Activated T-helper 9 cell treated with anti-CD3 and anti-CD28 coated beads, Interleukin-2, amount 50 U/mL, for 16 hours (primary cell): ENCODE data around the gene RAD18.

ENCODE experiments used
- DNase-seq: peaks from one replicate; pipeline ENCODE4 v3.0.0-alpha.2; 2020; ENCODE audit warnings: low read depth

Gene RAD18

DNA sequence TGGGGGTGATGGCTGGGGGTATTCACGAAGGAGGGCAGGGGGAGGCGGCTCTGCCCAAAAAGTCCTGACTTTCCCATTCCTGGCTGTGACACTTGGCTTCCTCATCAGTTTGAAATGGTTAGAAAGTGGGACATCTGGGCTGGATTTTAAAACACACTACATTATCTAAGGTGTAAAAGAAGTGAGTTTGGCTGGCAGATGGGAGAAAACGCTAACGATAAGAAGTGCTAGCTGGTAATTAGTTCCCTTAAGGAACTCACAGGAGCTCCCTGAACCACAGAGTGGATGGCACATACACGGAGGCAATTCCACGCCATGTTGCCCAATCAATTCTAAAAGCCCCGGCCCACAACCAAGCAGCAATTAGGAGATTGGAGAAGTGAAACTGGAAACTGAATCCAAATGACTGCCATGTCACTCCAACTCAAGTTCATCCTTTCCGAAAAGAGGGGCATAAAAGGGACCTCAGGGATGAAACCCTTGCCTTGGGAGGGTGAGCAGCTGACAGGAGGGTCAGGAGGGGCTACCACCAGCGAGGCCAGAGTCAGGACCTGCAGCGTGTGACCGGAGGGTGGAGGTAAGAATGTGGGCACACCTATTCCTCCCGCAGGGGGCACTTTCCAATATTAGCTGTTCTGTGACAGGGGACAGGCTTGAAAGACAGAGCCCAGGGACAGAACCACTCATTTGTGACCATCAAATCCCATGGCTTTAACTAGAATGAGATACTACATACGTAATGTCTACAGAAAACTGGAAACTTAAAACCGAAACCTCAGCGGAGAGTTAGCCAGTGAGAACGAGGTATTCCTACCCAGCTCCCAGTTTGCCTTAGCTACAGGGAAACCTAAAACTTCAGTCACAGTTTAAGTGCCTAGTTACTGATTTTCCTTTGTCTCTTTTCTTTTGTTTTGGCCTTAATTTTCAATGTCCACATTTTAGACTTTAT is 98.6 kb downstream of the RAD18 start:
- DNase-seq, result no peak

DNA sequence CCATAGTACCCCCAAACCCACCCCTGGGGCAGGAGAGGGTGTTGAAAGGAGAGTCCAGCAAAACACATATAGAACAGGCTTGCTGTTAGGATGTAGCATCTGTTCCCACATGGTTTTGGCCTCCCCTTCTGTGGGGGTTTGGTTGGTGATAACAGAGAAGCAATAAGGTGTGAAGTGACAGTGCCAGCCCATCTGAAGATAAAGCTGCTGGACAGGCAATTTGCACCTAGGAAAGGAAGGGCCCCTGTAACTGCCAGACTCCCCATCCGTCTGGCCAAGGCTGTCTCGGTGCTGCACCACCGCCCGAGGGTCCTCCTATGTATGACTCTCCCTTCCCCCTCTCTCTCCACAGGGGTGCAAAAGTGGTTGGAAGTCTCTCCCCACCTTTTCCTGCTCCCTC is 99.4 kb downstream of the RAD18 start:
- DNase-seq, result no peak

DNA sequence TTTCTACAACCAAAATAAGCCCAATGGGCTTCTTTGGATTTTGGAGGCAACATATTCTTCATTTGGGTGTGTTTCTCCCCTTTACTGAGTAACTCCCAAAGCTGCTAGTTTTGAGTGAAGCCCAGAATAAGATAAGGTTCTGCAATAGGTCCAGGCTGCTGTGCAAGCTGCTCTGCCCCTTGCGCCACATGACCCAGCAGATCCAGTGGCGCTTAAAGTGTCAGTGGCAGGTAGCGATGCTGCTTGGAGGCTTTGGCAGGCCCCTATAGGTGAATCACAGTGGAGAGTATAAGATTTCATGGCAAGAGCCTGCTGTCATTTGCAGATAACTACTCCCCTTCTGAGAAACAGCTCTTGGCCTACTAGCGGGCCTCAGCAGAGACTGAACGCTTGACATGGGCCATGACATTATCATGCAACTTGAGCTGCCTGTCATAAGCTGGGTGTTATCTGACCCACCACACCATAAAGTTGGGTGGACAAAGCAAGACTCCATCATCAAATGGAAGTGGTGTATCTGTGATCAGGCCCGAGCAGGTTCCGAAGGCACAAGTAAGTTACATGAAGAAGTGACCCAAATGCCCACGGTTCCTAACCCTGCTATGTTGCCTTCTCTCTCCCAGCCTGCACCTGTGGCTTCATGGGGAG is 105.4 kb downstream of the RAD18 start:
- no peak for DNase-seq

DNA sequence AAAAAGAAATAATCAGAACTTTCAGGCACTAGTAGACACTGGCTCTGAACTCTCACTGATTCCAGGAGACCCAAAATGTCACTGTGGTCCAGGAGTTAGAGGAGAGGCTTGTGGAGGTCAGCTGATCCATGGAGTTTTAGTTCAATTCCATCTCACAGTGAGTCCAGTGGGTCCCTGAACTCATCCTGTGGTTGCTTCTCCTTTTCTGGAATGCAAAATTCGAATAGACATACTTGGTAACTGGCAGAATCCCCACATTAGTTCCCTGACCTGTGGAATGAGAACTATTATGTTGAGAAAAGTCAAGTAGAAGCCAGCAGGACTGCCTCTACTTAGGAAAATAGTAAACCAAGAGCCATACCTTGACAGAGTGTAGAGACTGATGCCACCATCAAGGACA is 106.6 kb downstream of the RAD18 start:
- DNase-seq, result no peak

DNA sequence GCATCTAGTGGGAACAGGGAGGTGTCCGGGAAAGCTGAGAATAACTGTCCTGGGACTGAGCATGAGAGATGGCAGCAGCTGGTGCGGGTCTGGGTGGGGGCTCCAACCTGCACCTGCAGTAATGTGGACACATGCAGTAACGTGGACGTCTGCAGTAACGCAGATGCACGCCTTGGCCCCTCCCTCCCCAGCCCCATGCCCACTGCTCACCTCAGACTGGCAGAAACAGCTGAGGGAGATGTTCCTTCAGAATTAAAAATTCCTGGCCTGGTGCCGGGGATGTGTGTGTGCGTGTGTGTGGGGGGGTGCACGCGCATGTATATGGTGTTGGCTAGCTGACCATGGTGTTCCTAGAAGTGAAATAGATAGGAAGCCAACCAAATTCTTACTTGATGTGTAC is 107.2 kb downstream of the RAD18 start:
- no peak for DNase-seq

DNA sequence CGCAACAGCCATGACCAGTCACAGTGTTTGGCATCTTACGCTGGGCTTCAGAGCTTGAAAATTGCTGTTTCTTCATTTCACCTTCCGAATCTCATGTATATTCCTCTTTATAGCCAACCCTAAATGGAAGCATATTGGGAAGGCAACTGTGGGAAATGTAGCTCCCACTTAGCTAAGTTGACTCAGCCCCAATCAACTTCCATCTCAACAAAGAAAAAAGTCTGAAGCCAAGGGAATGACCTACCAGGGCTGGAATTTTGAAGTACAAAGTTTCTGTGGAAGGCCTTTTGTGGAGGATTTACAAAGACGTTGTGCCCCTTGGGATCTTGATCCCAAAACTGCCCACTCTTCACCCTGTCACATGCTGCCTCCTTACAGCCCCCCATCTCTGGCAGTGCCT is 108.6 kb downstream of the RAD18 start:
- no peak for DNase-seq

DNA sequence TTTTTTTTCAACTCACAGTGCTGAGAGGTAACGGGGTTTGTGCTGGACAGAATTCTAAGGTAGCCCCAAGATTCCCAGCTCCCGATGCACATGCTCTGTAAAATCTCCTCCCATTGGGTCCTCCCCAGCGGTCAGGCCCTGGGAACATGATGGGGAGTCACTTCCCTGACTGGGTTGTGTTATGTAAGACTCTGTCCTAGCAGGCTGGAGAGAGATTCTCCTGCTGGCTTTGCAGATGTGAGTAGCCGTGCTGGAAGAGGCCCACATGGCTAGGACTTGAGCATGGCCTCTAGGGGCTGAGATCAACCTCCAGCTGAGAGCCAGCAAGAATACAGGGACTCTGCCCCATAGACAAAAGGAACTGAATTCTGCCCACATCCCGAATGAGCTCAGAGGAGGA is 110.2 kb downstream of the RAD18 start:
- DNase-seq, result no peak

DNA sequence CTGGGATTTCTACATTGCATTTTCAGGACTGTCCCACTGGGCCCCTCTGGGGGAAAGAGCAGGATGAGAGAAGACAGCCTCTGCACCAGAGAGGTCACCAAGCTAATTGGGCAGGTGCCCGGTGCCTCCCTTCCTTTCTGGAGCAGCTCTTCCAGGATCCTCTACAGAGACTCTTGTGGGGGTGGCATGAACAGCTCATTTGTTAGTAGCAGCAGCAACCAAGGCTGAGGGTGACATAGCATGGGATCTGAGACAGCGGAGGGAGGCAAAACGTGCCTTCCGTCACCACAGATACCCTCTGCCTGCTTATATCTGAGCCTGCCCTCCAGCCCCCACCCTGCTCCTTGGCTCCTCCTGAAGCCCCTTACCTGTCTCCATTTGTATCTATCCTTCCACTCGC is 110.8 kb downstream of the RAD18 start:
- no peak for DNase-seq

DNA sequence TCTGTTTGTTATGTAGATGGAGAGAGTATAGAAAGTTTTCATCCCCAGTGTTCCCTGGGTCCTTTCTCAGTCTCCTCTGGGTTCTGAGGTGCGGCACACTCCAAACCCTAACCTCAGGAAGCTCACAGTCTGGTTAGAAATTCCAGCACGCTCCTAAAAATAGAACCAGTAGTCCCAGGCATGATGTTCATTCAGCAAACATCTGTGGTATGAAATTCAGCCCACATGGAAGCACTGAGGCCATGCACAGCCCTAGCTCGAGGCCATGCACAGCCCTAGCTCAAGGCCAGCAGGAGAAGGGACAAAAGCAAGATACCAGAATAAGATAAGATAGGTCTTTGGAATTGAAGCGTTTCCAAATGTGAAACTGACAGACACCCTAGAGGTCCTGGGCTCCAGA is 111.6 kb downstream of the RAD18 start:
- DNase-seq, result no peak

DNA sequence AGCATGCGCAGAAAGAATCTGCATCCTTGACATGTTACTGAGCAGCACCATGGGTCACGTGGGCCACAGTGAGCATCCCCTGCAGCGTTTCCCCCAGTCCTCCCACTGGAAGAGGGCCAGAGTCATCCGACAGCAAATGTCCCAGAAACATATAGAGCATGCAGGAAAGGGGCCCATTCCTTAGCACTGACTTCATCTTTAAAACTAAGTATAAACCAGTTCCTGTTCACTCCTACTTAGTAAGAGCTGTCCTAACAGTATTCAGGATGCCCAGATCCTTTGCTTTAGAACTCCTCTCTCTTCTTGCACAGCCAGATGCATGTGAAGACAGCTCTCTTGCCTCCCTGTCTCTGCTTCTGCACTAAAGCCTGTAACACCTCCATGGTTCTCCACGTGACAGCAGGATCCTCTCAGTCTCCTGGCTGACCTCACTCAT is 114.6 kb downstream of the RAD18 start:
- no peak for DNase-seq

DNA sequence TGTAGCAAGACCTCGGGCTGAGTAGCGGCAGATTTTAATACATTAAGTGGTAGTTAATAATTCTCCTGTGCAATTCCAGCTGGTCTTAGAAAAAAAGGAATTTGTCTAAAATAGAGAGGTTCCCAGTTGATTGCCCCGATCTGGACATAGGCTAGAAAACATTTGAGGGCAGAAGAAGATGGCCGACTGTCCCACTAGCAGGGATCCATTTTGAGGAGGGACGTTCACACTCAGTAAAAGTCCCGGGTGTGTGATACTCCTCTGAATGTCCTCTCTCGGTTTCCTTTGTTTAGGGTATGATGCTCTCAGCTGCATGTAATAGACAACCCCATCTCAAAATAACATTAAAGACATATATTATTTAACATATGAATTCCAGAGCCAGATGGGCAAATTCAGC is 116.0 kb downstream of the RAD18 start:
- no peak for DNase-seq

DNA sequence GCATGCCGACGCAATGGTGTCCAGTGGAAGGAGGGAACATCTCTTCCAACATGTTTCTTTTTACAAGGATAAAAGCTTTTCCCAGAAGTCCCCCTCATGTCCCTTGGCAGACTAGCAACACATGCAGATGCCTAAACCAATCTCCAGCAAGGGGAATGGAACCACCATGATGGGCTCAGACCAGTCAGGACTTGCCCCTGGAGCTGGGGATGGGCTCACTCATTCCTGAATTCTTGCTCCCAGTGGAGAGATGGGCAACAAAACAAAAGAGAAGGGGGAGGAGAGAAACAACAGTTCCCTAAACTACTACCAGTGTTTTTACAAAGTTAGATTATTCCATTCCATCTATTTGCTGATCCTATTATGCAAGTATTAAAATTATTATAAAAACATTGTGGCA is 117.1 kb downstream of the RAD18 start:
- no peak for DNase-seq

DNA sequence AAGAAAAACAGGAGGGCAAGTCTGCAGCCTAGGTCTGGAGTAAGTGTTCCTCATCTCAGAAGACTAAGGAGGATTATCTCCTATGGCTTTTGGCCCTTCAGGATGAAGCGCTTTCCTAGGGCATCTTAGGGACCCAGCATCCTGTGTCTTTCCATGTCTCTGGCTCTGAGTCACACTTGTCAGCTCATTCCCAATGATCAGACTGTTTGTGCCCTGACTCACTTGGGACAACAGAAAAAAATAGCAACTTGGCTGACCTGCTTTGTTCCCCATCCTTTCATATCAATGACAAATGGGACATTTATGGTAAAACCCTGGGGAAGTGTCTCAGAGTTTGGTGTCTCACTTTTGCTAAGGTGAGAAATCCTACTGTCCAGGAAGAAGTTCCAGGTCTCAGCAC is 117.6 kb downstream of the RAD18 start:
- no peak for DNase-seq

DNA sequence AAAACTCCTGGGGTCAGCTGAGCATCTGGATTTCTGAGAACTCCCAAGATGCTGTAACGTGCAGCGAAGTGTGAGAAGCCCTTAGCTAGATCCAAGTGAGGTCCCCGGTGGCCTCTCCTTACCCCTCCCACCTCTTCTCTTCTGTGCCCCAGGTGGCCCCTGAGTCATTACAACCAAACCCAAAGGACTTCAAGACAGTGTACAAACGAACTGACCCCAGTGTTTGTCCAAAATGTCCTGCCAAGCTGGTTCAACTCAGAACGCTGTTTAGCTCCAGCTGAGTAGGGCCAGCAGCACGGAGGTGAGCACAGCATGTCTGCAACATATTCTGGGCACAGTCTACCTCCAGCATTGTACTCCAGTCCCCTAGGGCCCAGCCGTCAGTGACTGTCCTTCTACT is 119.9 kb downstream of the RAD18 start:
- DNase-seq, result no peak

DNA sequence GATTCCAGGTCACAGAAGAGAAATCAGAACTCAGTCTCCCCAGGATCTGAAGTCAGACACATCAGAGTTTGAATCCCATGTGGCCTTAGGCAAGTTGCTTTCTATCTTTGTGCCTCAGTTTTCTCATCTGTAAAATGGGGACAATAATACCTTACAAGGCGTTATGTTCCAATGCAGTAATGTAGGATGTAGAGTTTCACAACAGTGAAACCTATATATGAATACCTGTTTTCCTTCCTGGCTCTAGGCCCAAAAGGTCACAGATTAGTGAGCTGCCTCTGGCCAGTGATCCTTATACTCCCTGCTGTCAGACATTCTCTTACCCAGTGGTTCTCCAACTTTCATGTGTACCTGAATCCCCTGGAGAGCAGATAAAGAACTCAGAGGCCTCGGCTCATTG is 121.0 kb downstream of the RAD18 start:
- DNase-seq, result no peak

DNA sequence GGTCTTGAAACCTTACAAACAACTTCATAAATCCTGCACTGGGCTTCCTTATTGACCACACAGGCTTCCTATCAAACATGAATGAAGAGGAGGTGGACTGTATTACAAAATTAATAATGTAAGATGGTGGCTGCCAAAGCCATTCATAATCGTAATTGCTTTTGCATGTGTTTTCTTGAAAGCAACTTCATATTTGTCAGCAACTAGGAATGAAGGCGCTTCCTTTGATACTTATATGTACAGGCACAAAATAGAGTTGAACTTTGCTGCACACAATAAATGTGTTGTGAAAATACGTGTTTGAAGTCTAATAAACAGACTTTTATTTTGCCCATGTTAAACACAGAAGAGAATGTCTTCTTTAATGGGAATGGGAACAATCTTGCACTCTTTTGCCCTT is 121.8 kb downstream of the RAD18 start:
- DNase-seq, result no peak

DNA sequence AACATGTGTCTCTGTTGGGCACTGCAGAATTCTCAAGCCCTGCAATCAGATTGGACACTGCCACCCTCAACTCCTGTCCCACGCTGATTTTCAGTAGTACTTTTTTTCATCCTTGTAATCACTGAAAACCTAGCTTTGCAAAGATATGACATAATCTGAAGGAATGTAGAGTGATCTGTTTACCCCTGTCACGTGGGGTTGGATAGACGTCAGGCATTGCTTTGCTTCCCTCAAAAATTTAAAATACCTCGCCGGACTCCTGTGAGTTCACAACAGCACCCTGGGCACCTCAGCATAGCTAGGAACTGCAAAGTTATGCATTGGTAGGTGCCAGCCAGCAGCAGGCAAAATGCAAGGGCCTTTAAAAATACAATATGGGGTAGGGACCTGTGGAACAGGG is 122.7 kb downstream of the RAD18 start:
- no peak for DNase-seq

DNA sequence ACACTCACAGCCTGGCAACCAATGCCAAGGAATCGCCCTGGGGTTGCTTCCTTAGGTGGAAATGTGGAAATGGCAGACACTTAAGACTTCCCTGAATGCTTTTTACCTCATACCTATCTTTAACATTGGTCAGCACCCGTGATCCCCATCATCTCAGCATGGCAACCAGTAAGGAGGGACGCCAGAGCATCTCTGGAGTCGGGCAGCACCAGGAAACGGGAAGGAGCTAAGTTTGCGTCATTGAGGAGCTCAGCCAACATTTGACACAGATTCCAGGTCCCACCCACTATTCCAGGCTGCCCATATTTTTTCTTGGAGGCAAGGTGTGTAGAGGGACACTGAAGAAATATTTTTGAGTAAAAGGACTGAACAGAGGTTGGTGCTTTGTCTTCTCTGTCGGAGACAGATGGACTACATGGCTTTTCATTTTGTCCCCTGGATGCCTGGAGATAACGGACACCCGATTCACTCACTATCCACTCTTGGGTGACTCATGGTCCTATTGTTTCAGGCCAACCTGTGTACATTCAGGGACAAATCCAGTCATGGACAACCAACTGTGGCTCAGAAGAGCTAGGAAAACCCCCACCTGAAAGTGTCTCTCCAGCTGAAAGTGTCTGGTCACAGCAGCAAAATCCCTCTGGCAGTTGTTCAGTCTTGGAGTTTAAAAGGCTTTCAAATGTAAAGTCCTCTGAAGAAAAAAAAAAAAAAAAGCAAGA is 123.5 kb downstream of the RAD18 start:
- DNase-seq, result no peak

DNA sequence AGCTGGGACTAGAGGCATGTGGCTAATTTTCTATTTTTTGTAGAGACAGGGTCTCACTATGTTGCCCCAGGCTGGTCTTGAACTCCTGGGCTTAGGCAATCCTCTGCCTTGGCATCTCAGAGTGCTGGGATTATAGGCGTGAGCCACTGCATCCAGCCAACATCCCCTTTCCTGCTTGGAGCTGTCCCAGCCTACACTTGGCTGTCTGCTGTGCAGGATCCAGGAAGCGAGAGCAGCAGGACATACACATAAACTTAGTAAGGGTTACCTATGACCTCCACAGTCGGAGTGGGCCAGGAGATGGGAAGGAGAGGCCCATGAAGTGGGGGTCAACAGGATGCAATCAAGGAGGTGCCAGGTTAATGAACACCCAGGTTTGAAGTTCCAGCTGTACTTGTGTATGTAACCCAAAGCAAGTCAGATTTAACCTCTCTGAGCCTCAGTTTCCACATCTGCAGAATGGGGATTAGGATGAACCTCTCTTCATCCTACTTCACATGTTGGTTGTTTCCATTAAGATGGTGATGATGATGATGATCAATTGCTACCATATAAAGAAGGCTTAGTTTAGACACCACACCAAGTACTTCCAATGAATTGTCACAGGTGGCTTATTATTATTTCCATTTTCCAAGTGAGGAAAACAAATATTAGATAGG is 124.4 kb downstream of the RAD18 start:
- no peak for DNase-seq

DNA sequence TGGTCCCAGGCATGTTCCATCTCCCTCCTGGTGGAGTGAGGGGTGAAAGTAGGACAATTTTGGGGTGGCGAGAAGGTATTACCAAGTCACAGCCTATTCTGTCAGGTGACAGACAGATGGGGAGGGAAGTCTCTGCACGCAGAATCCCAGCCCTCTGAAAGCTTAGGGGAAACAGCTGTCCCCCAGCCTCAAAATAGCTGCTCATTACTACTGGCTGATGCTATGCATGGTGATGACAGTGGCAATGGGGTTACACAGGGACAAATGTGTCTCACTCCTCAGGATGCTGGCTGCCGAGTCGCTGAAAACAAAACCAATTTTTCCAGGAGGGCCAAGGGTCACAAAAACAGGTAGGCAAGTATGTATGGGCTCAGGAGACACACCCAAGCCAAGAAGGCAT is 125.0 kb downstream of the RAD18 start:
- no peak for DNase-seq

DNA sequence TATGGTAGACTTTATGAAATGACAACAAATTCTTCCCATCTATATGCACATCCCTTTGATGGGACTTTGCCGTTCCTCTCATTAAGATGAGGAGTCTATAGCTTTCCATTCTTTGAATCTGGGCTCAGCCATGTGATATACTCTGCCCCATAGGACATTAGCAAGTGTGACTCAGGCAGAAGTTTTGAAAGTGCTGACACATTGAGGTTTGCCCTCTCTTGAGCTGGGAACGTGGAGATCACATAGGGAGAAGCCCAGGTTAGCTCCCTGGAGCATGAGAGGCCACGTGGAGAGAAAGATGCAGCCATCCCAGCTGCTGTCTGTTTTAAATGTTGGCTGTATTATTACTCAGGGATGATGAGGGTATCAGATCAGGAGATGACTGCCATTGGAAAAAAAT is 126.1 kb downstream of the RAD18 start:
- DNase-seq, result no peak

DNA sequence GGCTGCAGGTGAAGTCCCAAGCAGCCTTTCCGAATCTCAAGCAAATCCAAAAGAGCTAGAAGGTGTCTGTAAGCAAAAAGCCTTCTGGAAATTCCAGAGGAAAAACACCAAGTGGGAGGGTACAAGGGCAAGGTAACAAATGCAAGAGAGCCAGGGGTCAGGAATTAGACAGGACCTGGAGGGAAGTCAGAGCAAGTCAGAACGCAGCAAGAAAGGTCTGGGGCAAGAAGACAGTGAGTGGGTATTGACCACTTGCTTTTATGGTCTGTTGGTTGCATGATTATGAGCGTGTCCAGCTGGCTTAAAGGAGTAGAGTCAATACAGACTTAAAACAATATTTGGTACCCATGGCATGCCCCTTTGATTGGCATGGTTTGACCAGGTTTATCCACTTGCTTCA is 127.2 kb downstream of the RAD18 start:
- no peak for DNase-seq
